ENCODE data around the gene SLC22A23.
"Not testable (repeated sequence)": the region's sequence is repeated elsewhere in the genome, so short reads cannot be mapped to it uniquely, and the experiment has no call there.

The SLC22A23 gene

DNA sequence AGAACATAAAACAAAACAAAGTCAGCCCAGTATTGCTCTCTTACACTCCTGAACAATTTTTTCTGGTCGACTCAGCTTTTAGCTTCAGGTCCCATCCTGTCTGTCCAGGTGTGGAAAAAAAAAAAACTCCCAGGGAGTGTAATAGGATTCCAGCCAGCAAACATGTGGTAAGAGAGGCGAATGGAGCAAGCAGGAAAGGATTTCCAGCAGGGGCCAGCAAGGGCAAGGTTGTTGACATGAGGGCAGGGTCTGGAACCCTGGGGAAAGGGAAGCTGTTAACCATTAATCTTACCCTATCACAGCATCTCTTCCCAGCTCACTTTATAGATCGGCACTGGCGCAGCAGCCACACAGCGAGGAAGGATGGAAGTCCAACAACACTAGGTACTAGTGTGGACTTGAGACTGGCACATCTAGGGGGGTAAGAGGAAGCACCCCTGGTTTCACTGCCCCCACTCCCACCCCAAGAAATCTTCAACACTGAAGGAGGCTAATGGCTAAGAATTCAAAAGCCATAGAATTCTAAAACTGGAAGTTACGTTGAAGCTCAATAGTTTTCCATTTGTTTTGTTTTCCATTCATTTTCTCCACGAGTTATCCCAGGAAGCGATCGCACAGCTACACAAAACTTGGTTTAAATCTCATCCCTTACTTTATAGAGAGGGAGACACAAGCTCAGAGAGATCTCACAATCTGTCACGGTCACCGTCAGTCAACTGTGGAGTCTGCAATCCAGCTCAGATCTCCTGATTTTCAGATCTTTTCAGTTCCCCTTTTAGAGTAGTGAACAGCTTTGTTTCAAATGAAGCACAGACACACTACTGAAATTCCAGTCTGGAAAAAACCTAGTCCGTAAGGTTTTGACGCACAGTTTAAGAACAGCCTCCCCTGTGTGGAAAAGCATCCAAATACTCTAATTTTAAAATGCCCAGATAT lies 53.3 kb downstream of the SLC22A23 start:
- no peak for DNase-seq (ENCODE audit: low spot score)

DNA sequence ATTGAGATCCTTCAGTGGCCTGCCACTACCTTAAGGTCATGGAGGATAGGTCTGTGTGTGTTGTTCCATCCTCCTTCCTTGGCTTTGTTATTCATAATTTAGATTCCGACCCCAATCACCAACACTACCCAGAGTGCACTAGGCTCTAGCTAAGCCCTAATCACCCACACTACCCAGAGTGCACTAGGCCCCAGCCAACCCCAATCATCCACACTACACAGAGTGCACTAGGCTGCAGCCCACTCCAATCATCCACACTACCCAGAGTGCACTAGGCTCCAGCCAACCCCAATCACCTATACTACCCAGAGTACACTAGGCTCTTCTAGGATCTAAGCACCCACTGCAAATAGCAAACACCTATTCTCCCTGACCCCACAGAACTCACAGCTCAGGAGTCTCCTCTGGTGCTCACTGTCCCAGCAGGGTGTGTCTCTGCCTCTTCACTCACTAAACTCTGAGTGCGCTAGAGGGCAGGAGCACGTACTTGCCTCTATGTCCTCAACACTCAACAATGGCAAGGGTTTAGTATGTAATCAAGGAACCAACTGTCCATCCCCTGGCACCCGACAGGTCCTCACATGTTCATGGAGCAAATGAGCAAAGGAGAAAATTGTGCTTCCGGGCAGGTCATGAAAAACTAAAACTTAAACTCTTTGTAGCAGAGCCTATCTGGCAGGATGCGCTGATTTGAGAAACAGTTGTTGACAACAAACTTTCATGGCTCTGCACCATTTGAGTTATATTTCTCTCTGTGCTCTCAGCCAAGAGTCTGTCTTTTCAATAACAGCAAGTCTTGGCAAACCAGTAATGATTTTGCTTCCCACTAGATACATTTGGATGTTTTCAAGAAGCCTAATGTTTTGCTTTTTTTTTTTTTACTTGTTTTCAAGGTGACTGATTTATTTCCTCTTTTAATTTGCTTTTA lies 54.3 kb downstream of the SLC22A23 start:
- DNase-seq (ENCODE audit: low spot score) = no peak

DNA sequence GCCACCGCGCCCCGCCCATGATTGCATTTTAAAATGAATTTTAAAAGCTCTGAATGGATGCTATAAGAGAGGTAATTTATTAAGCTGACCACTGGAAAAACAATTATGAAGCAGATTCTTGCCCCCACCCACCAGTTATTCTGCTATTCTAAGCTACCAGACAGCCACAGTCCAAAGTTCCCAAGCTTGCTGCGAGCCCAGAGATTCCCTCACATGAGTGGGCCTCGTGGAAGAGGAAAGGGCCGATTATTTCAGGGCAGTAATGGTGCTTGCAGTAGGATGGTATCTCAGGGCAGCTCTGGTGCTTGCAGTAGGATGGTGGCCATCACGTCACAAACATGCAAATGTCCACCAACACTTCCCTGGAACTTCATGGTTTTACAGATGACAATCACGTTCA lies 56.7 kb downstream of the SLC22A23 start:
- DNase-seq (ENCODE audit: low spot score) = no peak

DNA sequence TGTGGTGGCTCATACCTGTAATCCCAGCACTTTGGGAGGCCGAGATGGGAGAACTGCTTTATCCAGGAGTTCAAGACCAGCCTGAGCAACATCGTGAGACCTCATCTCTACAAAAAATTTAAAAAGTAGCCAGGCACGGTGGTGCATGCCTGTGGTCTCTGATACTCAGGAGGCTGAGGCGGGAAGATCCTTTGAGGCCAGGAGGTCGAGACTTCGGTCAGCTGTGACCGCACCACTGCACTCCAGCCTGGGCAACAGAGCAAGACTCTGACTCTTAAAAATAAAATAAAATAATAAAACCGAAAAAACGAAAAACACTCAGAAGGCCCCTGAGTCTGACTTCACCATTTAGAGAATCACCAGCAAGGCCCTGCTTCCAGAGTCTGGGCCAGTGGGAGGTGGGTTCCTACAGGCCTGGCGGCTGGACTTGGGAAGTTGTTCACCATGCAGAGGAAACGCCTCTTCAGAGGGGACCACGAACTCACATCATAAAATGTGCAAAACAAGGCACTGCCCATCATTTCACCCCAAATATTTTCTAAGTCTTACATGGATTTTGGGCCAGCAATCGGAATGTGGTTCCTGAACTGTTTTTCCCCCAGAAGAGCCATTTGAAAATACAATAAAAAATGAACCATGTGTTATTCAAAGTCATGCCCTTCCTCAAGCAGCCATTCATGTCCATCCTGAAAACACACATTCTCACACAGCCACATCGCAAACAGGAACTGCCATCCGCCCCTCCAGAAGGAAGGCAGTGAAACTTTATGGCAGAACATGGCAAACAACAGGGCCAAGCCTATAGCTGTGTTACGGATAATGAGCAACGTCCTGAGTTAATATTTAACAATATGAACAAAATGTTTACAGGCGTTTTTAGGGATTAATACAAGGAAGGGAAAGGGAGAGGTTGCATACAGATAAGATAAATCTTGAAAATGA lies 57.8 kb downstream of the SLC22A23 start:
- no peak for DNase-seq (ENCODE audit: low spot score)

DNA sequence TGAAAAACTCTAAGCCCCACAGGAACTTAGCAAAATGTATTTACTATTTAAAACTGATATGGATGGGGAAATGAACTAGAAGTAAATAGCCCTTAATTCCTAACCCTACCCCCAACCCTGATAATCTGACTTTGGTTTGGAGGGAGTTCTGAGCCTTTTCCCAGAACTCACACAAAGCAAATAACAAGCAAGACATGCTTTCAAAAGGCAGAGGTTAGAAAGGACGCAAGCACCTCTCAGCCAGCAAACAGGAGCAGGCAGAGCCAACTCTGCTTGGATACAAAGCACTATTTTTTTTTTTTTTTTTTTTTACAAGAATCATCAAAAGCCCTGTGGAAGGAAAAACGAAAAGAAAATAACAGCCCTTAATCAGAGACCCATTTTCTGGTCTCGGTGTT lies 58.7 kb downstream of the SLC22A23 start:
- DNase-seq (ENCODE audit: low spot score) = no peak

DNA sequence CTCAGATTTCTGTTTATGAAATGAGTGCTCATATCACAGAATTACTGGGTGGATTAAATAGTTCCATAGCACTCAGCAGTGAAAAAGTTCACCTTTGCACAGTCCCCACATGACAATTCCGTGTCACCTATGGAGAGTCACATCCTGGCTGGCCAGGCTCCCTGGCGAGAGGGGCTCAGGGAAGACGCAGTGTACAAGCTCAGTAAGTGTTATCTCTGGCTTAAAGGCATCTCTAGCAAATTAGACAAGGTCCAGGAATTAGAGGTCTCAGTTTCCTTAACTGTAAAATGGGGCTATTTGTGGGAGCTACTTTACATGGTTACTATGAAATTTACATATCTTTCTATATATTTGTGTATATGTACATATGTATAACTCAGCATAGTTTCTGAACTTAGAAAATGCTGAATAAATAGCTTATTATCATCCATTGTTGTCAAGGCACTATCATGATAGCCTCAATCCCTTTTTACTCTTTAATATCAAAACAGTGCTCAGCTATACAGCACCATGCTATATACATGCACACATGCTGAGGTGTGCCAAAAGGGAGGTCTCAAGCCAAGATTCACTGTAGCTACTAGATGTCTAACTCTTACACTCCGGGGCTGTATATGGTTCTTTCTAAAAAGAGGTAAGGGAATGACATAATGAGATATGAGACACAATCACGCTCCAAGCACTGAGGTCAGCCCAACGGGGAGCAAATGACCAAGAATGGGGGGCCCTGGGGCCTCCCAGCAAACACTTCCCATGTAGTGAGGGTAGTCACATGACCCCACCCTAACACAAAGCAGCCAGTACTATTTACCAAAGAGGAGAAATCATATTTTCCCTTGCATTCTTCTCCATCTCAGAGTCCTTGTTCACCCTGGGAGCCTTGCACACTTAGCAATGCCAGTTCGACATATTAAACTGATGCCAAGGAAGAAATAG lies 59.4 kb downstream of the SLC22A23 start:
- DNase-seq (ENCODE audit: low spot score) = no peak

DNA sequence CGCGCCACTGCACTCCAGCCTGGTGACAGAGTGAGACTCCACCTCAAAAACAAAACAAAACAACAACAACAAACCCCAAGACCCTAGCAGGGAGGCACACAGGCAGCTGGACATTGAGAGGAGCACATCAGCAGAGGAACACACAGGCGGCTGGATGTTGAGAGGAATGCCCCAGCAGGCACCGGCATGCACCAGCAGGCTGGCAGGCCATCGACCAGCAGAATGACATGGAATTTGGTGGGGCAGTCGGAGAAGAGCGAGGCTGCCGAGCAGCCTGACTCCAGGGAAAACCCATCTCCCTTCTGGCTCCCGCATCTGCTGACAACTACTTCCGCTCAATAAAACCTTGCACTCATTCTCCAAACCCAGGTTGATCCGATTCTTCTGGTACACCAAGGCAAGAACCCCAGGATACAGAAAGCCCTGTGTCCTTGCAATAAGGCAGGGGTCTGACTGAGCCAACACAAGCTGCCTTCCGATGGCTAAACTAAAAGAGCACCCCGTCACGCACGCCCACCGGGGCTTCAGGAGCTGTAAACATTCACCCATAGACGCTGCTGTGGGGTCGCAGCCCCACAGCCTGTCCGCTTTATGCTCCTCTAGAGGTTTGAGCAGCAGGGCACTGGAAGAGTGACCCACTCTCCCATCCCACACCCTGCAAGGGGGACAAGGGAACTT lies 60.2 kb downstream of the SLC22A23 start:
- no peak for DNase-seq (ENCODE audit: low spot score)

DNA sequence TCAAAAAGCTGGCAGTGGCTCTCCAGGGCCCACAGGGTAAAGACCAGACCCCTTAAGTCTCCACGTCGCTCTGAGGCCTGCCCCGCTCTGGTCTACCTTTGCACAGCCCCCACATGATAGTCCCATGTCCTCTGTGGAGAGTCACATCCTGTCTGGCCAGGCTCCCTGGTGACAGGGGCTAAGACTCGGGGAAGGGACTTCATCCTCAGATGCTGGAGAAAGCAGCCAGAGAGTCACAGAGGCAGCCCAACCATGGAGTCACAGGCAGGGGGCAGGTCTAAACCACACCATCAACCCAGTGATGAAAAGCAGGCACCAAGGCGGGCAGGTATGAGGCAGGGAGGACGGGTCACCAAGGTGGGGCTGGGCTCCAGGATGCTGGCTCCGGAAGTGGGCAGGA lies 62.2 kb downstream of the SLC22A23 start:
- DNase-seq (ENCODE audit: low spot score) = no peak

DNA sequence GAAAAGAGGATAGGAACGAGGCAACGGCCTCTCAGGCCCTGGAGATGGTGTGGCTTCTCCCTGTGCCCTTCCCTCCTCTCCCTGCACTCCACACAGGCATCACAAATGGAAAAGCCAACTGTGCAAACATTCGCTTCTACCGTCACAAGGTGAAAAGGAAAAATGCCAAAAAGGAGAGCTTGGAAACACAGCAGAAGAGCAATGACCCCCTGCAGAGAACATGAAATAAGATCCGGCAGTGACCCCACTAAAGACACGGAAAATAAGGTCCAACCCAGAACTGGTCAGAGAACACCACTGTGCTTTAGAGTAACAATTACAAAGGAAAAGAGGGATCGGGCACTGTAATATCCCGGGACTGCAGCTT lies 63.0 kb downstream of the SLC22A23 start:
- DNase-seq (ENCODE audit: low spot score) = no peak

DNA sequence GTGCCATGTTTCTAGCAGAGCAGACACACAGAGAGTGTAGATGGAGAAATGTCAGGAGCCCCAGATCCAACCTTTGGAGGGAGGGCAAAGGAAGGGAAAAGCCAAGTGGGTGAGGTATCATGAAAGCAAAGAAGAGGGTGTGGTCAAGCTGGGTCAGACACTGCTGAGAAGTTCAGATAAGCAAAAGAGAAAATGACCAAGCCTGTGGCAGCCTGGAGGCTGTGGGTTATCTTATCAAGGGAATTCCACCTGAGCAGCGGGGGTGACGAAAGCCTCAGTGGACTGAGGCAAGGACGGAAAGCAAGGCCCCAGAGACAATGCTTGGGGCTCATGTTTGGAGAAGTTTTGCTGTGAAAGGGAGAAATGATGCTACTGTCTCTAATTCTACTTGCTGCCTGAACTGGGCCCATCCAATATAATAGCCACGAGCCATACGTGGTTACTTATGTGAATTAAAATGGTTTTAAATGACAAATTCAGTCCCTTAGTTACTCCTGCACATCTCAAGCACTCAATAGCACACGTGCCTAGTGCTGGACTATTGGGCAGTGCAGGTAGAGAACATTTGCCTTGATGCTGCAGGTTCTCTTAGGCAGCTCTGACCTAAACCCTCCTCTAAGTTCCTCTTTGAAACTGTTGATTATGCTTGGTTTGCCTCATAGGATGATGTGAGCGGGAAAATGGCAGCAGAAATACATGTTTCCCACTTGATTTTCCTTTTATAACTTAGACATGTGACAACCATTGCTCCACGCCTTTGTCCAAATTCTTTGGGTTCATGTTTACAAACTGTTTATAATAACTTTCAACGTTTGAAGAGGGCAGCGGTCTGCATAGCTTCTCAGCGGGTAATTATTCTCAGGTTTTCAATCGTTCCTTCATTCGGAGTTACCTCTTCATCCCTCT lies 63.7 kb downstream of the SLC22A23 start:
- DNase-seq (ENCODE audit: low spot score) = no peak

DNA sequence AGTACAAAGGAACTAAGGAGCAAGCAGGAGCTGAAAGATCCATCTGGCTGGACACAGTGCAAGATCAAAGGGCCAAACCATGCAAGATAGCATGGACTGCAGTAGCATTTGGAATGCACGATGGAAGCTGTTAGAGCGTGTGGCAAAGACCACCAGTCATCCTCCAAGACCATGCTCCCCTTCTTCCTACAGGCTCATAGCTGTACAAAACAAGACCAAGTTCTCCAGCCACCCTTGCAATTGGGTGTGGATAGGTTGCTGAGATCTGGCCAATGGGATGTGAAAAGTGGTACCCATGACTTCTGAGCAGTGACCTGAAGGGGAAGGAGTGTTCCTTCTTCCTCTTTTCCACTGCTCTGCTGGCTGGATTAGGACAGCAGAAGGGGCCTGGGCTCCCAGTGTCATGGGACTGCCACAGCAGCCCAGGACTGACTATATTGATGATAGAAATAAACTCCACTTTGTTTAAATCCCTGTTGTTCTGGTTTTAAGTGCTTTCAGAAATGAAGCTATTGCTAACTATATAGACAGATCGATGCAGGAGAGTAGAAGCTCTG lies 64.9 kb downstream of the SLC22A23 start:
- no peak for DNase-seq (ENCODE audit: low spot score)

DNA sequence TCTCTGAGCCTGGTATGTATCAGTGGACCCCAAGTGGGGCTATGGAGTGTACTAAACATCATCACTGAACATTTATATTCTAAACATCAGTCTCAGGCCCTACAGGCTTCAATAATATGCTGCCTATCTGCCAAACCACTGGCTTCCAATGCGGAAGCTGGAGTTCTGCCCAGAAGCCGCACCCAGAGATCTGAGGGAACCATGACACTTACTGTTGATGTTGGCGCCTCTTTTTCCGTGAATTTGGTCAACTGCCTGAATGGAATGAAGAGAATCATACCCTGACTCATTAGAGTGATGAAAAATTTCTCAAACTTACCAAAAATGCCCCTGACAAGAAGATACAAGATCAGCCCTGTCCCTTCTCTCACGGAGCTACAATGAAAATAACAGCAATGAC lies 66.2 kb downstream of the SLC22A23 start:
- DNase-seq (ENCODE audit: low spot score) = no peak

DNA sequence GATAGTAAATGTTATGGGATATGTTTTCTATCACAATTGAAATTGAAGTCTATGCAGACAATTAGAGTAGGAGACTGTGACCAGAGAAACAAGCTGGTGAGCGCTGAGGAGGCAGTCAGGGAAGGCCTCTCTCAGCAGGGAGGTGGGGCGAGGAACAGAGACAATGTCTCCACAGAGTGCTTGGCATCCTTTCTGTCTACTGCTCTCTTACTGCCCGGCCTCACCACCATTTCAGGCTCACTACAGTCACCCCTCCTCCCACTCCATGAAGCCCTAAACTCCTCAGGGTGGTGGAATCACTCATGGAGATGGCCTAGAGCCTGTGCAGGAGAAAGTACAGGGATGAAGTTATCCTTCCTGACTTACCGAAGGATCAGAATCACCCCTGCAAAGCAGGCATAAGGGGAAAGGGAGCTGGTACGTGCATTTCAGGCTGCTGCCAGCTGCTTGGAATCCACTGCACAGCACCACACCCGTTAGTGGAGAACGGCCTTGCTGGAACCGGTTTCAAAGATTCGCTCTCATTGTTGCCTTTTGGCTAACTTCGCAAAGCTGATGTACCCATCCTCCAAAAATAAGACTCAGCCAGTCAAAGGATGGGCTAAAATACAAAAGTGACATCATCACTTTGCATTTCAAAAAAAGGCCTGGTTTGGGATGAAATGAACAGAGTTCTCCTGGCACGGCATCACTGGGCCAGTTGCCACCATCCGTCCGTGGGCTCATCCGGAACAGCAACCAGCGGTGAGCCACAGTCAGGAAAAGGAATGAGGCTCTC lies 67.3 kb downstream of the SLC22A23 start:
- DNase-seq (ENCODE audit: low spot score) = no peak

DNA sequence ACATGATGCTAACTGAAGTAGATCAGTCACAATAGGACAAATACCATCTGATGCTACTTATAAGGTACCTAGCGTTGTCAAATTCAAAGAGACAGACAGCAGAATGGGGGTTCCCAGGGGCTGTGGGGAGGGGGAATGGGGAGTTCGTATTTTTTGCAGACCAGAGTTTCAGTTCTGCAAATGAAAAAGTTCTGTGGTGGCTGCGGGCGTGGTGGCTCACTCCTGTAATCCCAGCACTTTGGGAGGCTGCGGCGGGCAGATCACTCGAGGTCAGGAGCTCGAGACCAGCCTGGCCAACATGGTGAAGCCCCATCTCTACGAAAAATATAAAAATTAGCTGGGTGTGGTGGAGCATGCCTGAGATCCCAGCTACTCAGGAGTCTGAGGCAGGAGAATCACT lies 68.1 kb downstream of the SLC22A23 start:
- DNase-seq (ENCODE audit: low spot score) = no peak

DNA sequence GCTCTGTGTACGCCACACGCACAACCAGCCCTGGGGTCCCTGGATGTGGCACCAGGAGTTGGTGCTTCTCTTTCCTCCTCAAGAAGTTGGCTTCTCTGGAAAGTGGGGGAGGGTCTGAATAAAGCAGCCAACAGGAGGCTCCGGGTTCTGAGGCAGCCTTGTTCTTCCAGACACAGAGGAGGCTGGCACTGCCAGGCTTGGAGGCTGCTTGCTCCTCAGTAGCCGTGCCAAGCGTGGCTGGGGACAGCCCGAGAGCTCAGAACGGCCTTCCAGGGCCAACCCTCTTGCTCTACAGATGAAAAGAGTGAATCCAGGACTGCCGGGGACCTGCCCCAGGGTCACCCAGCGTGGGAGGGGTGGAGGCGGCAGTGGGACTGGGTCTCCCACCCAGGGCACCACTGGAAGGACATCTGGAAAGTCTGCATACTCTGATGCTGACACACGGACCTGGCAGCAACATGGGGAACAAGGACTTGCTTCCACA lies 70.4 kb downstream of the SLC22A23 start:
- no peak for DNase-seq (ENCODE audit: low spot score)

DNA sequence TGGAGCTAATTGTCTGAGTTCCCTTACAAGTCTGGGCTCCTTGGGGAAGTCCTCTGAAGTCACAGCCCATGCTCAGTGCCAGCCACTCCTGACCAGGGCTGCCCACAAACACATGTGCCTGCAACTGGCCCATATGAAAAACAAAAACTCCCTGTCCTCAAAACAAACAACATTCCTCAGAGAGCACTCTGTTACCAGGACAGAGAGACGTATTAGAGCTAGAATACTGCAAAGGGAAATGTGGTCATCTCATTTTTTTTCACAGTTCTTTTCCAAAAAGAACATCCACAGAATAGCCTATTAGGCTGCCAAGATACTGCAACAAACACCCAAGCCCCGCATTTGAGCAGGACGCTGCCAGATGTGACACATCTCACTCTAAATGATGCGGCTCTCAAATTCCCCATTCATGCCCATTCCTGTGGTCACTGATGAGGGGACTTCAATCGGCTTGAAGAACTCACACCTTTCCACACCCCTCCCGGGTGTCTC lies 71.1 kb downstream of the SLC22A23 start:
- DNase-seq (ENCODE audit: low spot score) = no peak

DNA sequence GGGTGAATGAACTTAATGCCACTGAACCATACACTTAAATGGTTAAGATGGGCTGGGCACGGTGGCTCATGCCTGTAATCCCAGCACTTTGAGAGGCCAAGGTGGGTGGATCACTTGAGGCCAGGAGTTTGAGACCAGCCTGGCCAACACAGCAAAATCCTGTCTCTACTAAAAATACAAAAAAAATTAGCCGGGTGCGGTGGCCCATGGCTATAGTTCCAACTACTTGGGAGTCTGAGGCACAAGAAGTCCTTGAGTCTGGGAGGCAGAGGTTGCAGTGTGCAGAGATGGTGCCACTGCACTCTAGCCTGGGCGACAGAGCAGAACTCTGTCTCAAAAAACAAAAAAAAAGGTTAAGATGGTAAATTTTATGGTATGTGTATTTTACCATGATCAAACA lies 71.7 kb downstream of the SLC22A23 start:
- not testable (repeated sequence) for DNase-seq (ENCODE audit: low spot score)
